ENCODE results near the gene SDS. TPM values are rescaled to one million over a fixed set of nuclear protein-coding genes. Genes with fewer than 3 reads are reported as not detected.
A peak's percentile ranks its signal among the peaks of the same experiment; 100 is the strongest.

Gene SDS
- total RNA-seq, 1 experiment from 2014 or later = not detected

DNA sequence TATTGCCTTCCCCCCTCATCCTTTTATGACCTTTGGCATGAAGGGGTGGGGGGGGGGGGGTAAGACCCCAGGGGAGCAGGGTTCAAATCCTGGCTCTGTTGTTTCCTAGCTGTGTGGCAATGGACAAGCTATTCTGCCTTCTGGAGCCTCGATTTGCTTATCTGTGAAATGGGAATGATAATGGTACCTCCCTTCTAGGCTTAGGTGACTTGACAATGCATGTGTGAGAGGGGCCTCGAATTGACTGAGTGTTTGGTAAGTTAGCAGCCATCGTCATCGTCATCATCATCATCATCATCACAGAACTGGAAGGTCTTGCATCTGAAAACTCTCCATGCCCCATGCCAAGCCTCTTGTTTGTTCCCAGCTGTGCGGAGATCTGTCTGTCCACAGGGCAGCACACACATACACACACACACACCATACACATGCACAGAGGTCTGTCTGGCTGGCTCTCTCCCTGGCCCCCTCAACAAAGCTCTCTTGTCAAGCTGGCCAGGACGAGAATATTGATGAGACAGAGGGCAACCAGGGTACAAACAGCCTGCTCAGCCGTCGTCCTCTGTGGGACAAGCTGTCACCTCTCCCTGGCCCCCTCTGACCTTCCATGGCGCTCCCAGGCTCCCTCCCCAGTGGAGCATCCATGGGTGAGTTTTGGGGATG, 5.9 kb upstream of the SDS start:
- H3K4me3 Mint-ChIP-seq (ENCODE audit: unreplicated experiment) = no peak overlapping the region
- H3K36me3 Mint-ChIP-seq (ENCODE audit: insufficient read depth, unreplicated experiment) = no peaks in the 10 kb centered on the region
- no peak overlapping the region for H3K27ac Mint-ChIP-seq (ENCODE audit: low read depth, unreplicated experiment)
- ChIA-PET POLR2A (no interaction called here), CTCF (no interaction called here)
- H3K4me1 Mint-ChIP-seq (ENCODE audit: insufficient read depth, unreplicated experiment) = peaks cover 8% of the 10 kb centered on the region
- H3K27me3 Mint-ChIP-seq (ENCODE audit: insufficient read depth, unreplicated experiment) = no peaks in the 10 kb centered on the region
- TF ChIP-seq CTCF (IDR thresholded peaks at IDR 0.05; ENCODE audit: unreplicated experiment) = no peak
- no TSS peak for BruUV-seq (replicated peaks)
- H3K9me3 Mint-ChIP-seq (ENCODE audit: unreplicated experiment) = no peaks in the 10 kb centered on the region
- no peak for DNase-seq (ENCODE audit: unreplicated experiment)
- intact Hi-C loops (cut with micrococcal nuclease) = no loop called here

DNA sequence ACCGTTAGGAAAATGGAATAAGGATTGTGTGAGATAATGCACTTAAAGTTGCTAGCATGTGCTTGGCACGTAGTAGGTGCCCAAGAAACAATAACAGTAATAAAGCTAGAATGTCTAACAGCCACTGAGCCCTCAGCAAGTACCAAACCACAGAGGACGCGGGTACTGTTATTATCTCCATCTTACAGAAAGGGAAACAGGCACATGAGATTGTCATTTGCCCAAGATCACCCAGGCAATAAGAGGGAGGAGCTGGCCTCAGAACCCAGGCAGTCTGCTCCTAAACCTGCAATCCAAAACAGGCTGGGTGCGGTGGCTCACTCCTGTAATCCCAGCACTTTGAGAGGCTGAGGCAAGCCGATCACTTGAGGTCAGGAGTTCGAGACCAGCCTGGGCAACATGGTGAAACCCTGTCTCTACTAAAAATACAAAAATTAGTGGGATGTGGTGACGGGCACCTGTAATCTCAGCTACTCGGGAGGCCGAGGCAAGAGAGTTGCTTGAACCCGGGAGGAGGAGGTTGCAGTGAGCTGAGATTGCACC, 5.1 kb upstream of the SDS start:
- BruUV-seq (replicated peaks) = no TSS peak
- Mint-ChIP-seq H3K4me3 (ENCODE audit: unreplicated experiment) (no peak overlapping the region), H3K27me3 (ENCODE audit: insufficient read depth, unreplicated experiment) (no peaks in the 10 kb centered on the region), H3K4me1 (ENCODE audit: insufficient read depth, unreplicated experiment) (peaks cover 15% of the 10 kb centered on the region), H3K36me3 (ENCODE audit: insufficient read depth, unreplicated experiment) (no peaks in the 10 kb centered on the region), H3K27ac (ENCODE audit: low read depth, unreplicated experiment) (no peak overlapping the region), H3K9me3 (ENCODE audit: unreplicated experiment) (no peaks in the 10 kb centered on the region)
- CTCF ChIA-PET = interaction anchor here (1.6 kb wide), 1 partner anchor 211 kb away, joined by 5 read pairs; no protein-coding TSS in a partner anchor
- no peak for TF ChIP-seq CTCF (IDR thresholded peaks at IDR 0.05; ENCODE audit: unreplicated experiment)
- no peak for DNase-seq (ENCODE audit: unreplicated experiment)
- POLR2A ChIA-PET = no interaction called here
- intact Hi-C loops (cut with micrococcal nuclease) = no loop called here

- POLR2A ChIA-PET = interaction anchor here (0.9 to 1.8 kb wide), 3 partner anchors 11 to 73 kb away, joined by 3 read pairs; partner anchors contain the start of gene SDSL
- CTCF ChIA-PET = interaction anchor here (1.1 to 2.1 kb wide), 3 partner anchors 17 to 210 kb away, joined by 5 to 9 read pairs (median 5); no protein-coding TSS in a partner anchor
- peak; percentile 53 for DNase-seq (ENCODE audit: unreplicated experiment)
- TF ChIP-seq CTCF (IDR thresholded peaks at IDR 0.05; ENCODE audit: unreplicated experiment) = no peak
- Mint-ChIP-seq H3K36me3 (ENCODE audit: insufficient read depth, unreplicated experiment) (no peaks in the 10 kb centered on the region), H3K4me1 (ENCODE audit: insufficient read depth, unreplicated experiment) (peaks cover 15% of the 10 kb centered on the region), H3K4me3 (ENCODE audit: unreplicated experiment) (no peak overlapping the region), H3K27me3 (ENCODE audit: insufficient read depth, unreplicated experiment) (no peaks in the 10 kb centered on the region), H3K9me3 (ENCODE audit: unreplicated experiment) (no peaks in the 10 kb centered on the region), H3K27ac (ENCODE audit: low read depth, unreplicated experiment) (no peak overlapping the region)
- intact Hi-C loops (cut with micrococcal nuclease) = no loop called here
- BruUV-seq (replicated peaks) = no TSS peak
Observed at GRCh38 chr12:113407931-113408600, 4.4 kb upstream of the SDS start.

GRCh38 chr12:113405694-113406093, 2.0 kb upstream of the SDS start:
- no peak for DNase-seq (ENCODE audit: unreplicated experiment)
- Mint-ChIP-seq H3K9me3 (ENCODE audit: unreplicated experiment) (no peaks in the 10 kb centered on the region), H3K4me3 (ENCODE audit: unreplicated experiment) (no peak overlapping the region), H3K27me3 (ENCODE audit: insufficient read depth, unreplicated experiment) (no peaks in the 10 kb centered on the region), H3K36me3 (ENCODE audit: insufficient read depth, unreplicated experiment) (no peaks in the 10 kb centered on the region), H3K4me1 (ENCODE audit: insufficient read depth, unreplicated experiment) (peaks cover 15% of the 10 kb centered on the region), H3K27ac (ENCODE audit: low read depth, unreplicated experiment) (no peak overlapping the region)
- no peak for TF ChIP-seq CTCF (IDR thresholded peaks at IDR 0.05; ENCODE audit: unreplicated experiment)
- POLR2A ChIA-PET = interaction anchor here (1.7 kb wide), 1 partner anchor 16 kb away, joined by 3 read pairs; the partner anchor contains the start of gene SDSL
- CTCF ChIA-PET = interaction anchor here (0.6 to 1.5 kb wide), 7 partner anchors 20 to 509 kb away, joined by 3 to 7 read pairs (median 4); no protein-coding TSS in a partner anchor
- intact Hi-C loops (cut with micrococcal nuclease) = no loop called here
- BruUV-seq (replicated peaks) = no TSS peak

Measured in MCF 10A (cell line).